K562 (cell line): Measurements from ENCODE around the gene PPP1R10. TPM values are rescaled to one million over a fixed set of nuclear protein-coding genes. Genes with fewer than 3 reads are reported as not detected.

Source experiments
- polyA plus RNA-seq, 8 experiments: library from polyadenylated mRNA; depleted of rRNA in 4 of 8; stranded (reverse) in 5 of 8; unstranded in 3 of 8; fragments of >200 nt; fragmentation: Nextera tagmentation in 2 of 8; fragmentation: Illumina TruSeq in 1 of 8; extraction: Ambion mirVana in 2 of 8; extraction: Trizol in 1 of 8; gene quantifications; 2 replicates each; pipeline versions ENCODE4 v1.2.1 to v1.2.3, GENCODE V29; 2011 to 2014; ENCODE audit warnings: inconsistent platforms in 1 of 8, missing spikeins in 1 of 8
- total RNA-seq, 7 experiments: library from RNA; depleted of rRNA in 6 of 7; stranded (reverse); fragments of >200 nt in 6 of 7; fragmentation: Illumina TruSeq in 2 of 7; extraction: Trizol in 2 of 7; gene quantifications; 2 replicates each; pipeline versions ENCODE4 v1.2.1 to v1.2.3, GENCODE V29; 2011 to 2021; ENCODE audit warnings: low replicate concordance in 1 of 7
- TF ChIP-seq, protein P1 (sequence below), 2 experiments: fragments of 450-650 bp; IDR thresholded peaks; 2 replicates each; pipeline ENCODE4 v1.6.1; 2016; ENCODE audit warnings: mild to moderate bottlenecking in 2 of 2, borderline replicate concordance in 1 of 2, low read depth in 1 of 2, moderate library complexity in 1 of 2

Gene PPP1R10
- total and polyA plus RNA-seq, 9 of the 15 experiments (the other 6 are each of a cell fraction or from before 2014, with no cell fraction given), result 14.1 to 65.5 (median 32.6) TPM

DNA sequence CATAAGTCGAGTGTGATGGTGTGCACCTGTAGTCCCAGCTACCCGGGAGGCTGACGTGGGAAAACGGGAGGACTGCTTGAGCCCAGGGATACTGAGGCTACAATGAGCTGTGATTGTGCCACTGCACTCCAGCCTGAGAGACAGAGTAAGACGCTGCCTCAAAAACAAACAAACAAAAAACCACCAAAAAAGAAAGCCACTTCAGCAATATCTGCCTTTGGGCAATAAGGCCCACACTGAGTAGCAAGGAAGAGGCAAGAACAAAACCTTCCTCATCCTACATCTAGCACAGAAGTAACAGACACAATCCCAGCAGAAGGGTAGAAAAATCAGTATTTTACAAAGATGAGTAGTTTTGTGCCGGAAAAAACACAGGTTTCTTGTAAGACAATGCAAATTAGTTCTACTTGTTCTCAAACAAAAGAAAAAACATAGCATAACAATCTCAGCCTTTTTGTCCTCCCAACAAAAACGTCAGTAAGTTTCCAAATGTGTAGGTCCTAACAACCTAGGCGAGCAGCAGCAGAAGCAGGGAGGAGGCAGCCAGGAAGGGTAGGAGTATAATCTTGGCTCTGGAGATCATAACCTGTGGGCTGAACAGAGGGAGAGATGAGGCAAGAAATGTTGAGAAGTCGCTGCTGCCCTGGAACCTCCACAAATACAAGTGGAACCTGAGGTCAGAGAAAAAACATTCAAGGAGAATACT is 5.7 kb downstream of the PPP1R10 start (continued):
- TF ChIP-seq, protein P1, sequence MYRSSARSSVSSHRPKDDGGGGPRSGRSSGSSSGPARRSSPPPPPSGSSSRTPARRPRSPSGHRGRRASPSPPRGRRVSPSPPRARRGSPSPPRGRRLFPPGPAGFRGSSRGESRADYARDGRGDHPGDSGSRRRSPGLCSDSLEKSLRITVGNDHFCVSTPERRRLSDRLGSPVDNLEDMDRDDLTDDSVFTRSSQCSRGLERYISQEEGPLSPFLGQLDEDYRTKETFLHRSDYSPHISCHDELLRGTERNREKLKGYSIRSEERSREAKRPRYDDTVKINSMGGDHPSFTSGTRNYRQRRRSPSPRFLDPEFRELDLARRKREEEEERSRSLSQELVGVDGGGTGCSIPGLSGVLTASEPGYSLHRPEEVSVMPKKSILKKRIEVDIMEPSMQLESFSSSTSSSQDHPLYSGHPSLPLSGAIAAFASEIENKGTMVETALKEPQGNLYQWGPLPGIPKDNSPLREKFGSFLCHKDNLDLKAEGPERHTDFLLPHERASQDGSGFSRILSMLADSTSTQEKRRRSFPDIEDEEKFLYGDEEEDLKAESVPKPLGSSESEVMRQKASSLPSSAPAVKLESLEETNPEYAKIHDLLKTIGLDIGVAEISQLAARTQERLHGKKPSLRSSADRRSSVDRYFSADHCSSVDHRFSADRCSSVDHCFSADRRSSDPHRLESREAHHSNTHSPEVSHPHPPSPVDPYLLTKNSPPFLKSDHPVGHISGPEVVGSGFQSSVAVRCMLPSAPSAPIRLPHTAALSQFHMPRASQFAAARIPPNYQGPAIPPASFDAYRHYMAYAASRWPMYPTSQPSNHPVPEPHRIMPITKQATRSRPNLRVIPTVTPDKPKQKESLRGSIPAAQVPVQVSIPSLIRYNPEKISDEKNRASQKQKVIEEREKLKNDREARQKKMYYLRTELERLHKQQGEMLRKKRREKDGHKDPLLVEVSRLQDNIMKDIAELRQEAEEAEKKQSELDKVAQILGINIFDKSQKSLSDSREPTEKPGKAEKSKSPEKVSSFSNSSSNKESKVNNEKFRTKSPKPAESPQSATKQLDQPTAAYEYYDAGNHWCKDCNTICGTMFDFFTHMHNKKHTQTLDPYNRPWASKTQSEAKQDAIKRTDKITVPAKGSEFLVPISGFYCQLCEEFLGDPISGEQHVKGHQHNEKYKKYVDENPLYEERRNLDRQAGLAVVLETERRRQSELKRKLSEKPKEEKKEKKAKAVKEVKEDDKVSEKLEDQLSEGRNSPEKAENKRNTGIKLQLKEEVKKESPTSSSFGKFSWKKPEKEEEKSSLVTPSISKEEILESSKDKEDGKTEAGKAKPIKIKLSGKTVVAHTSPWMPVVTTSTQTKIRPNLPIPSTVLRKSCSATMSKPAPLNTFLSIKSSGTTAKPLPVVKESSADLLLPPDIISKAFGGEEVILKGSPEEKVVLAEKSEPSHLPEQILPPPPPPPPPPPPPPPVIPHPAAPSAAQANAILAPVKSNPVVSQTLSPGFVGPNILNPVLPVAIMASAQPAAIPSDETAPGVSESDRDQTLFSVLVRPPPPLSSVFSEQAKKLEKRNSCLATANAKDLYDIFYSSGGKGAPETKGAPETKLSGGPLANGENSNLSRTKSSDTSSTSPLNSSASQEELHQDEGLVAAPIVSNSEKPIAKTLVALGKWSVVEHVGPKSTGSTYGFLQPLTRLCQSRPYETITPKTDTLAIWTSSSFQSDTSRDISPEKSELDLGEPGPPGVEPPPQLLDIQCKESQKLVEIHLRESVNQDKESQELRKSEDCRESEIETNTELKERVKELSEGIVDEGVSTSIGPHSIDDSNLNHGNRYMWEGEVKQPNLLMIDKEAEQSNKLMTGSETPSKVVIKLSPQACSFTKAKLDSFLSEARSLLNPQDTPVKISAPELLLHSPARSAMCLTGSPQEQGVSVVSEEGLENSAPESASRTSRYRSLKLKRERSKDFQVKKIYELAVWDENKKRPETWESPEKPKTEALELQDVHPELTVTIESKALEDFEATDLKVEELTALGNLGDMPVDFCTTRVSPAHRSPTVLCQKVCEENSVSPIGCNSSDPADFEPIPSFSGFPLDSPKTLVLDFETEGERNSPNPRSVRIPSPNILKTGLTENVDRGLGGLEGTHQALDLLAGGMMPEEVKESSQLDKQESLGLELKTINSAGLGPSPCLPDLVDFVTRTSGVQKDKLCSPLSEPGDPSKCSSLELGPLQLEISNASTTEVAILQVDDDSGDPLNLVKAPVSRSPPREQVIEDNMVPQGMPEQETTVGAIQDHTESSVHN (IDR thresholded peaks at IDR 0.05; ENCODE audit: borderline replicate concordance in 1 of 2, low read depth in 1 of 2), result no peak
